Mesendoderm (in vitro differentiated cells): ENCODE data around the gene NPHS1.

Experiments
- DNase-seq: peaks from one replicate; pipeline ENCODE4 v3.0.0; 2013
- H2AK5ac ChIP-seq: 2 replicates; pipeline ENCODE4 v1.6.1; 2013; ENCODE audit warnings: low read length, inconsistent platforms
- H2BK120ac ChIP-seq: 2 replicates; pipeline ENCODE4 v1.6.1; 2013; ENCODE audit warnings: low read depth, mild to moderate bottlenecking, low read length, moderate library complexity, mixed read lengths
- H2BK15ac ChIP-seq: replicated peaks from 2 replicates; pipeline ENCODE4 v1.6.1; 2013; ENCODE audit warnings: low read depth, mild to moderate bottlenecking, moderate library complexity
- H2BK5ac ChIP-seq: 2 replicates; pipeline ENCODE4 v1.6.1; 2013; ENCODE audit warnings: low read length, inconsistent platforms
- H3K18ac ChIP-seq: 2 replicates; pipeline ENCODE4 v1.6.1; 2013; ENCODE audit warnings: mild to moderate bottlenecking, low read length, mixed read lengths
- H3K23ac ChIP-seq: one replicate; pipeline ENCODE4 v1.6.1; 2013; ENCODE audit warnings: low read length
- H3K27ac ChIP-seq: 2 replicates; pipeline ENCODE4 v1.5.1; 2013; ENCODE audit warnings: low read depth, mild to moderate bottlenecking, inconsistent platforms, low read length, moderate library complexity
- H3K27me3 ChIP-seq: 2 replicates; pipeline ENCODE4 v1.6.1; 2013; ENCODE audit warnings: low read length, control low read depth, mild to moderate bottlenecking, inconsistent platforms; ENCODE audit not compliant: insufficient read depth, poor library complexity
- H3K36me3 ChIP-seq: 2 replicates; pipeline ENCODE4 v1.6.1; 2013; ENCODE audit warnings: low read length, inconsistent platforms; ENCODE audit not compliant: control insufficient read depth, insufficient read depth
- H3K4ac ChIP-seq: one replicate; pipeline ENCODE4 v1.6.1; 2013; ENCODE audit warnings: low read depth, mild to moderate bottlenecking, low read length, moderate library complexity
- H3K4me1 ChIP-seq: 2 replicates; pipeline ENCODE4 v1.6.1; 2013; ENCODE audit warnings: low read depth, low read length, inconsistent platforms; ENCODE audit not compliant: control insufficient read depth
- H3K4me2 ChIP-seq: 2 replicates; pipeline ENCODE4 v1.6.1; 2013; ENCODE audit warnings: low read length
- H3K4me3 ChIP-seq: 2 replicates; pipeline ENCODE4 v1.5.1; 2013; ENCODE audit warnings: mild to moderate bottlenecking, low read length
- H3K56ac ChIP-seq: one replicate; pipeline ENCODE4 v1.6.1; 2013; ENCODE audit warnings: low read length
- H3K79me1 ChIP-seq: 2 replicates; pipeline ENCODE4 v1.6.1; 2013; ENCODE audit warnings: low read length, inconsistent platforms
- H3K79me2 ChIP-seq: 2 replicates; pipeline ENCODE4 v1.6.1; 2013; ENCODE audit warnings: mild to moderate bottlenecking, low read length; ENCODE audit not compliant: control insufficient read depth, insufficient read depth
- H3K9ac ChIP-seq: 2 replicates; pipeline ENCODE4 v1.6.1; 2013; ENCODE audit warnings: low read length, inconsistent platforms
- H4K5ac ChIP-seq: one replicate; pipeline ENCODE4 v1.6.1; 2013; ENCODE audit warnings: low read length
- H4K8ac ChIP-seq: one replicate; pipeline ENCODE4 v1.6.1; 2013; ENCODE audit warnings: low read depth, mild to moderate bottlenecking, control low read depth, low read length, moderate library complexity
- WGBS: extraction: QIAGEN DNeasy Blood & Tissue Kit; methylation state at CpG from one replicate; pipeline ENCODE4 v1.1.7; 2013; ENCODE audit warnings: low lambda C conversion rate, missing lambda C conversion rate; ENCODE audit not compliant: insufficient coverage; ENCODE audit errors: extremely low coverage; 5-methylcytosine and 5-hydroxymethylcytosine counted together

NPHS1 gene

DNA sequence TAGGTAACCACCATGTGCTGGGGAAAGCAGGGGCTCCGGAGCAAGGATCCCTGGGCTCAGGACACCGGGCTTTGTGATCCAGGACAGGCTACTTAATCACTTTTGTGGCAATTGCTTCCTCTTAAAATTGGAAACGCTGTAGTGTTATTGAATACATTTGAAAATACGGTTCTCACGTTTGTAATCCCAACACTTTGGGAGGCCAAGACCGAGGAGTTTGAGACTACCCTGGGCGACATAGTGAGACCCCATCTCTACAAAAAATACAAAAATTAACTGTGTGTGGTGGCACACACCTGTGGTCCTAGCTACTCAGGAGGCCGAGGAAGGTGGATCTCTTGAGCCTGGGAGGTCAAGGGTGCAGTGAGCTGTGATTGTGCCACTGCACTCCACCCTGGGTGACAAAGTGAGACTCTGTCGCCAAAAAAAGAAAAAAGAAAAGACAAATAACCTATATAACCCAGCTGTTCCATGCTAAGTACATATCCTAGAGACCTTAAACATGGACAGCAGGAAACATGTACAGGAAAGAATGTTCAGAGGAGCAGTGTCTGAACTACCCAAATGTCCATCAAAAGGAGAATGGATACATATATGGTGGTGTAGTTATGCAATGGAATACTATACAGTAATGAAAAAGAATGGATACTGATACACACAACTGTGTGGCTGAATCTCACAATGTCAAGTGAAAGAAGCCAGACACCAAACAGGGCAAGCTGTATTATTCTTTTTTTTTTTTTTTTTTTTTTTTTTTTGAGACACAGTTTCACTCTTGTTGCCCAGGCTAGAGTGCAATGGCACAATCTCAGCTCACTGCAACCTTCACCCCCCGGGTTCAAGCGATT lies 39.0 kb downstream of the NPHS1 start:
- Histone ChIP-seq H3K4me2 (no peak overlapping the region), H4K8ac (no peak overlapping the region), H2AK5ac (no peak overlapping the region), H2BK15ac (no peak overlapping the region), H3K4me1 (no peaks in the 10 kb centered on the region), H3K4me3 (no peak overlapping the region), H3K18ac (no peak overlapping the region), H3K27ac (no peak overlapping the region), H3K36me3 (no peaks in the 10 kb centered on the region), H2BK5ac (no peak overlapping the region), H3K9ac (no peak overlapping the region), H3K27me3 (no peaks in the 10 kb centered on the region), H4K5ac (no peak overlapping the region), H3K23ac (no peak overlapping the region), H3K4ac (no peak overlapping the region), H3K79me1 (no peaks in the 10 kb centered on the region), H3K56ac (no peak overlapping the region), H3K79me2 (no peaks in the 10 kb centered on the region), H2BK120ac (no peak overlapping the region)
- no CpG with 5 or more reads among the region's 11 CpGs for WGBS
- DNase-seq = no peak

DNA sequence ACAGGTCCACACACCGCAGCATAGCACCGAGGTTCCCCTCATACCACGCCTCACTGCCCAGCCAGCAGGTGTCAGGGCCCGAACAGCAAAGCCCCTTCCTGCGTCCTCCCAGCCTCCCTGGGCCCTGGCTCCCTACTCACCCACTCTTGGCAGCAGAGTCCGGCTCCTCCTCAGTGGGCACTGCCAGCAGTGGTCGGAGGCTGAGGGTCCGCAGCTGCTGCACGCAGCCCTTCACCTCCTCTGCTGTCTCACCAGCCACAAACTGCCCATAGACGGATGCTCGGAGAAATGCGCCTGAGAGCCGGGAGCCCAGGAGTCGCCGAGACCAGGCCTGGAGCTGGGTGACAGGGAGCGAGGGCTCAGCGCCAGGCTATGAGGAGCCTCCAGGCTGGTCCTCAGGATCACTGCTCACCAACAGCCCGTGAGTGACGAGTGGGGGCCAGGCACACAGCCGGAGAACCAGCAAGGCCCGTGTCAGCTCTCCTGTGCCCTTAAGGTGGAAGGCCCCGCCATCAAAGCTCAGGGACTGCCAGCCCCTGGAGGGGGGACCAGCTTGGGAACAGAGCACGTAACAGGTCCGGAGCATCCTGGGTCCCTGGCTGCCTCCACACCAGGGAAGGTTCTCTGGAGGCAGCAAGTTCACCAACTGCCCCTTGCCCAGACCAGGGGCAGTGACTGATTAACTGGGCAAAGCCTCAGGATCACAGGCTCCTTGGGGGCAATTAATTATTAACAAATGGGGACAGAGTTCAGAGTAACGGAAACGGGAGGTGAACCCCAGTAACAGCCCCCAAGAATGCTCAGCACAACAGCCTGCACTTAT lies 39.9 kb downstream of the NPHS1 start, which contains the start of gene PRODH2:
Gene PRODH2, minus strand, starts transcription at position 626 of the 823 bp plus-strand sequence. Its CDS starts 40 bp downstream, at position 586.
- no peak within 1 kb of the TSS for H4K8ac ChIP-seq
- H3K4me2 ChIP-seq = no peak within 1 kb of the TSS
- no peak within 1 kb of the TSS for H3K23ac ChIP-seq
- H2BK120ac ChIP-seq = no peak within 1 kb of the TSS
- H2AK5ac ChIP-seq = no peak within 1 kb of the TSS
- H3K27me3 ChIP-seq = no peaks in the 10 kb centered on the region
- no peak within 1 kb of the TSS for H3K18ac ChIP-seq
- H3K56ac ChIP-seq = no peak within 1 kb of the TSS
- H2BK15ac ChIP-seq = no peak within 1 kb of the TSS
- no peak within 1 kb of the TSS for H3K27ac ChIP-seq
- no peak within 1 kb of the TSS for H2BK5ac ChIP-seq
- no peaks in the 10 kb centered on the region for H3K79me1 ChIP-seq
- no peak within 1 kb of the TSS for H3K4me3 ChIP-seq
- no peaks in the 10 kb centered on the region for H3K4me1 ChIP-seq
- H3K9ac ChIP-seq = no peak within 1 kb of the TSS
- no peak within 1 kb of the TSS for H3K4ac ChIP-seq
- no peaks in the 10 kb centered on the region for H3K36me3 ChIP-seq
- H4K5ac ChIP-seq = no peak within 1 kb of the TSS
- DNase-seq = no peak
- no CpG with 5 or more reads among the region's 26 CpGs for WGBS
- no peaks in the 10 kb centered on the region for H3K79me2 ChIP-seq

DNA sequence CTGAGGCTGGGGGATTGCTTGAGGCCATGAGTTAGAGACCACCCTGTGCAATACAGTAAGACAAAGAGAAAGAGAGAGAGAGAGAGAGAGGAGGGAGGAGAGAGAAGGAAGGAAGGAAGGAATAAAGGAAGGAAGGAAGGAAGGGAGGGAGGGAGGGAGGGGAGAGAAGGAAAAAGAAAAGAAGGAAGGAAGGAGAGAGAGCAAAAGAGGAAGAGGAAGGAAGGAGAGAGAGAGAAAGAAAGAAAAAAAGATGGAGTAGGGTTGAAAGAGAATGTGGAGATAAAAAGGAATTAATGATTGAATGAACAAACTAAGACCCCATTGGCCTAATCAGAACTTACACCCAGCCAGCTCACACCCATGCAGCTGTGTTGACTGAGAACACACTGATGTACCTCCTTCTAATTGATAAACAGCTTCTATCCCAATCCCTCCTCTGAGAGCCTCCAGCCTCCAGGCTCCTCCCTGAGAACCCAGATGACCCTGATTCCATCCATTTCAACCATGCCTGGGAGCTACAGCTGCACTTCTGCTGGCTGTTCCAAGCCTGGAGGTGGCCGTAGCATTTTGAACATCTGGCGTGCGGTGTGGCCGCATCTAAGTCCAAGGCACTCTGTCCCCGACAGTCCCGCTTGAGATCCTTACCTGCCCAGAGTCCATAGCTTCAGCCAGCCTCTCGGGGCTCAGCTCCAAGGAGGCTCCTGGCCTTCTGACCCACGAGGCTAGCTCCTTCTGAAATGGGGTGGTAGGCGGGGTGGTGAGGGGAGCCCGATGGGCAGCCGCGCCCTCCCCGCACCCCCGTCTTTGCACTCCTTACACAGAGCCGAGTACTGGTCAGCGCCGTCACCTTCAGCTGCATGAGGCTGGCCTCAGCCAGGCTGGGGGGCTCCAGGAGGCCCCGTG lies 40.7 kb downstream of the NPHS1 start:
- Histone ChIP-seq H2BK15ac (no peak overlapping the region), H2BK5ac (no peak overlapping the region), H3K56ac (no peak overlapping the region), H3K4me2 (no peak overlapping the region), H2BK120ac (no peak overlapping the region), H3K4me3 (no peak overlapping the region), H3K79me2 (no peaks in the 10 kb centered on the region), H3K4ac (no peak overlapping the region), H3K23ac (no peak overlapping the region), H3K27me3 (no peaks in the 10 kb centered on the region), H3K27ac (no peak overlapping the region), H4K8ac (no peak overlapping the region), H3K36me3 (no peaks in the 10 kb centered on the region), H3K79me1 (no peaks in the 10 kb centered on the region), H3K4me1 (no peaks in the 10 kb centered on the region), H3K9ac (no peak overlapping the region), H2AK5ac (no peak overlapping the region), H3K18ac (no peak overlapping the region), H4K5ac (no peak overlapping the region)
- WGBS = no CpG with 5 or more reads among the region's 18 CpGs
- no peak for DNase-seq

DNA sequence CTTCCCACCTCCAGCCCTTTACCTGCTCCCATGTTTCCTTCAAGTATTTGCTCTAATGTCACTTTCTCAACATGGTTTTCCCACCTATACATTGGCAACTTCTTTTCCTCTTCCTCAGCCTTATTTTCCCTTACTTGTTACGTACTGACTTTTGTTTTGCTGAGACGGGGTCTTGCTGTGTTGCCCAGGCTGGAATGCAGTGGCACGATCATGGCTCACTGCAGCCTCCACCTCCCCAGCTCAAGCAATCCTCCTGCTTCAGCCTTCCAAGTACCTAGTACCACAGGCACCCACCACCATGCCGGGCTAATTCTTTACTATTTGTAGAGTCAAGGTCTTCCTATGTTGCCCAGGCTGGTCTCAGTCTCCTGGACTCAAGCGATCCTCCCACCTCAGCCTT lies 44.7 kb downstream of the NPHS1 start:
- Histone ChIP-seq H3K4me1 (no peaks in the 10 kb centered on the region), H2BK120ac (no peak overlapping the region), H3K4ac (no peak overlapping the region), H3K18ac (no peak overlapping the region), H3K9ac (no peak overlapping the region), H3K27me3 (no peaks in the 10 kb centered on the region), H2BK15ac (no peak overlapping the region), H2BK5ac (no peak overlapping the region), H2AK5ac (no peak overlapping the region), H3K56ac (no peak overlapping the region), H3K27ac (no peak overlapping the region), H4K8ac (no peak overlapping the region), H3K23ac (no peak overlapping the region), H3K36me3 (no peaks in the 10 kb centered on the region), H4K5ac (no peak overlapping the region), H3K4me2 (no peak overlapping the region), H3K79me2 (no peaks in the 10 kb centered on the region), H3K79me1 (no peaks in the 10 kb centered on the region), H3K4me3 (no peak overlapping the region)
- WGBS = no CpG with 5 or more reads among the region's 5 CpGs
- no peak for DNase-seq

DNA sequence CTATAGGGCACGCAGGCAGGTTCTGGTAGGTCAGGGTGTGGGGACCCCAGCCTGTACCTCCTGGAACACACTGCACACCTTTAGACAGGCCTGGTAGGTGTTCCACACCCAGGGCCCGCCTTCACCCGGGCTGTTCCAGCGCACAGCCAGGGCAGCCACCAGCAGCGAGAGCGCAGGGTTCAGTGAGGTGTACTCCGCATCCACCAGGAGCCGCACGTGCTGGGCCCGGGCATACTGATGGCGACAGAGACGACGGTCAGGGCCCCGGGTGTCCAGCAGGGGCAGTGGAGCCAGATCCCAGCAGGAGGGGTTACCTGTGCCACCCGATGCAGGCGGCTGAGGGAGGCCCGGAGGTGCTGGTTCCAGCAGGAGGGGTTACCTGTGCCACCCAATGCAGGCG lies 45.7 kb downstream of the NPHS1 start:
- Histone ChIP-seq H3K36me3 (no peaks in the 10 kb centered on the region), H3K9ac (no peak overlapping the region), H3K4me1 (no peaks in the 10 kb centered on the region), H3K79me2 (no peaks in the 10 kb centered on the region), H3K4me3 (no peak overlapping the region), H3K4me2 (no peak overlapping the region), H3K56ac (no peak overlapping the region), H2BK5ac (no peak overlapping the region), H3K4ac (no peak overlapping the region), H2AK5ac (no peak overlapping the region), H3K18ac (no peak overlapping the region), H2BK120ac (no peak overlapping the region), H4K8ac (no peak overlapping the region), H3K79me1 (no peaks in the 10 kb centered on the region), H4K5ac (no peak overlapping the region), H3K27ac (no peak overlapping the region), H3K23ac (no peak overlapping the region), H3K27me3 (no peaks in the 10 kb centered on the region), H2BK15ac (no peak overlapping the region)
- no peak for DNase-seq
- no CpG with 5 or more reads among the region's 18 CpGs for WGBS
